H9 (cell line): Measurements from ENCODE around the gene CRNKL1. TPM values are rescaled to one million over a fixed set of nuclear protein-coding genes. Genes with fewer than 3 reads are reported as not detected.

Experiments used
- DNase-seq: peaks from one replicate; pipeline ENCODE4 v3.0.0-alpha.2; 2017
- H2AFZ ChIP-seq: one replicate; pipeline ENCODE4 v1.6.1; 2013; ENCODE audit warnings: mild to moderate bottlenecking, low read length, control low read depth, moderate library complexity
- H2AK5ac ChIP-seq: 2 replicates; pipeline ENCODE4 v1.6.1; 2013; ENCODE audit warnings: low read length, control low read depth, mixed read lengths; ENCODE audit not compliant: insufficient read length
- H2BK120ac ChIP-seq: one replicate; pipeline ENCODE4 v1.6.1; 2013; ENCODE audit warnings: low read depth, mild to moderate bottlenecking, low read length, control low read depth, inconsistent platforms; ENCODE audit not compliant: poor library complexity, severe bottlenecking
- H2BK12ac ChIP-seq: 2 replicates; pipeline ENCODE4 v1.6.1; 2013; ENCODE audit warnings: low read length, control low read depth, mixed read lengths, low read depth; ENCODE audit not compliant: insufficient read length
- H2BK15ac ChIP-seq: 2 replicates; pipeline ENCODE4 v1.6.1; 2013; ENCODE audit warnings: low read depth, low read length, control low read depth
- H2BK20ac ChIP-seq: one replicate; pipeline ENCODE4 v1.6.1; 2013; ENCODE audit warnings: low read depth, mild to moderate bottlenecking, low read length, control low read depth, inconsistent platforms; ENCODE audit not compliant: poor library complexity, severe bottlenecking
- H2BK5ac ChIP-seq: 2 replicates; pipeline ENCODE4 v1.6.1; 2013; ENCODE audit warnings: low read length, control low read depth, mixed read lengths; ENCODE audit not compliant: insufficient read length
- H3K14ac ChIP-seq: 2 replicates; pipeline ENCODE4 v1.6.1; 2013; ENCODE audit warnings: low read length, control low read depth; ENCODE audit not compliant: insufficient read depth
- H3K18ac ChIP-seq: 2 replicates; pipeline ENCODE4 v1.6.1; 2013; ENCODE audit warnings: low read depth, mild to moderate bottlenecking, mixed read lengths, low read length, control low read depth; ENCODE audit not compliant: insufficient read length
- H3K23ac ChIP-seq: 2 replicates; pipeline ENCODE4 v1.6.1; 2013; ENCODE audit warnings: low read length, control low read depth, mixed read lengths, low read depth; ENCODE audit not compliant: insufficient read length
- H3K23me2 ChIP-seq: 2 replicates; pipeline ENCODE4 v1.6.1; 2013; ENCODE audit warnings: low read depth, mild to moderate bottlenecking, mixed read lengths, low read length, control low read depth; ENCODE audit not compliant: insufficient read length, poor library complexity, severe bottlenecking
- H3K27ac ChIP-seq: 2 replicates; pipeline ENCODE4 v1.5.1; 2013; ENCODE audit warnings: low read length, control low read depth, mixed read lengths, low read depth; ENCODE audit not compliant: insufficient read length
- H3K27me3 ChIP-seq: 2 replicates; pipeline ENCODE4 v1.6.1; 2013; ENCODE audit warnings: low read length, control low read depth, inconsistent platforms; ENCODE audit not compliant: insufficient read depth
- H3K4ac ChIP-seq: 2 replicates; pipeline ENCODE4 v1.6.1; 2013; ENCODE audit warnings: low read depth, mild to moderate bottlenecking, control low read depth, inconsistent platforms, low read length, moderate library complexity
- H3K4me1 ChIP-seq: 2 replicates; pipeline ENCODE4 v1.6.1; 2013; ENCODE audit warnings: low read length, control low read depth, inconsistent platforms; ENCODE audit not compliant: insufficient read depth
- H3K4me2 ChIP-seq: 2 replicates; pipeline ENCODE4 v1.6.1; 2013; ENCODE audit warnings: low read length, control low read depth, mixed read lengths; ENCODE audit not compliant: insufficient read length, insufficient read depth
- H3K56ac ChIP-seq: 2 replicates; pipeline ENCODE4 v1.6.1; 2013; ENCODE audit warnings: low read depth, mild to moderate bottlenecking, mixed read lengths, low read length, control low read depth; ENCODE audit not compliant: insufficient read length
- H3K79me1 ChIP-seq: 2 replicates; pipeline ENCODE4 v1.6.1; 2013; ENCODE audit warnings: low read depth, mild to moderate bottlenecking, moderate library complexity, low read length, control low read depth, inconsistent platforms; ENCODE audit not compliant: insufficient read depth, poor library complexity, severe bottlenecking
- H3K79me2 ChIP-seq: 2 replicates; pipeline ENCODE4 v1.6.1; 2013; ENCODE audit warnings: low read length, control low read depth, inconsistent platforms; ENCODE audit not compliant: insufficient read depth
- H3K9ac ChIP-seq: 2 replicates; pipeline ENCODE4 v1.6.1; 2013; ENCODE audit warnings: low read length, control low read depth, mixed read lengths; ENCODE audit not compliant: insufficient read length; ENCODE audit errors: extremely low read depth
- H3K9me3 ChIP-seq: one replicate; pipeline ENCODE4 v1.6.1; 2013; ENCODE audit warnings: low read depth, low read length, inconsistent platforms; ENCODE audit not compliant: control insufficient read depth
- H3T11ph ChIP-seq: one replicate; pipeline ENCODE4 v1.6.1; 2013; ENCODE audit warnings: mild to moderate bottlenecking, low read length, control low read depth, inconsistent platforms
- H4K20me1 ChIP-seq: one replicate; pipeline ENCODE4 v1.6.1; 2013; ENCODE audit not compliant: control insufficient read depth, insufficient read length, insufficient read depth
- H4K5ac ChIP-seq: 2 replicates; pipeline ENCODE4 v1.6.1; 2013; ENCODE audit warnings: low read depth, mild to moderate bottlenecking, mixed read lengths, low read length, control low read depth; ENCODE audit not compliant: insufficient read length
- H4K8ac ChIP-seq: replicated peaks from 2 replicates; pipeline ENCODE4 v1.6.1; 2013; ENCODE audit warnings: low read length, control low read depth, mixed read lengths, low read depth; ENCODE audit not compliant: insufficient read length
- H4K91ac ChIP-seq: 2 replicates; pipeline ENCODE4 v1.6.1; 2013; ENCODE audit warnings: low read depth, mild to moderate bottlenecking, moderate library complexity, mixed read lengths, low read length, control low read depth; ENCODE audit not compliant: insufficient read length
- H3K27ac Mint-ChIP-seq, 3 experiments: 2 replicates in 2 of 3; 3 replicates in 1 of 3; pipeline ENCODE4 v1.8.0; 2020 to 2021; ENCODE audit warnings: mixed read lengths in 3 of 3, mild to moderate bottlenecking in 1 of 3, moderate library complexity in 1 of 3
- H3K27me3 Mint-ChIP-seq: 2 replicates; pipeline ENCODE4 v1.8.0; 2021; ENCODE audit warnings: low read depth, mild to moderate bottlenecking, moderate library complexity, mixed read lengths
- H3K36me3 Mint-ChIP-seq, 3 experiments: 2 replicates in 2 of 3; 3 replicates in 1 of 3; pipeline ENCODE4 v1.8.0; 2020 to 2021; ENCODE audit warnings: low read depth in 3 of 3, mixed read lengths in 3 of 3; ENCODE audit not compliant: insufficient read depth in 1 of 3
- H3K4me1 Mint-ChIP-seq, 2 experiments: 2 replicates each; pipeline ENCODE4 v1.8.0; 2020; ENCODE audit warnings: mixed read lengths in 2 of 2
- H3K4me3 Mint-ChIP-seq, 2 experiments: 2 replicates in 1 of 2; 3 replicates in 1 of 2; pipeline ENCODE4 v1.8.0; 2020 to 2021; ENCODE audit warnings: mild to moderate bottlenecking in 2 of 2, mixed read lengths in 2 of 2, moderate library complexity in 1 of 2
- H3K9me3 Mint-ChIP-seq, 2 experiments: 2 replicates in 1 of 2; 3 replicates in 1 of 2; pipeline ENCODE4 v1.8.0; 2020; ENCODE audit warnings: mild to moderate bottlenecking in 2 of 2, mixed read lengths in 2 of 2, moderate library complexity in 1 of 2
- WGBS: extraction: QIAGEN DNeasy Blood & Tissue Kit; methylation state at CpG from one replicate; pipeline ENCODE4 v1.1.7; 2013; ENCODE audit warnings: missing lambda C conversion rate, low lambda C conversion rate, mixed read lengths; ENCODE audit not compliant: insufficient read length; ENCODE audit errors: extremely low coverage; 5-methylcytosine and 5-hydroxymethylcytosine counted together
- total RNA-seq: library from RNA; stranded (reverse); gene quantifications from 2 replicates; pipeline ENCODE4 v1.2.1, GENCODE V29; 2021
- TF ChIP-seq, protein P1 (sequence below): fragments of 200-600 bp; sonication (generic); conservative IDR thresholded peaks from 3 replicates; pipeline ENCODE4 v1.8.0; 2021; ENCODE audit warnings: antibody characterized with exemption, mild to moderate bottlenecking

Gene CRNKL1
- total RNA-seq, 1 experiment from 2014 or later, result 30.2 TPM

- no peak overlapping the region for H3K56ac ChIP-seq
- H3K14ac ChIP-seq, result no peak overlapping the region
- no peak overlapping the region for H3K27ac ChIP-seq
- no peak overlapping the region for H4K5ac ChIP-seq
- no peak overlapping the region for H3T11ph ChIP-seq
- no peak overlapping the region for H3K4ac ChIP-seq
- no peaks in the 10 kb centered on the region for H3K27me3 Mint-ChIP-seq
- no peaks in the 10 kb centered on the region for H4K20me1 ChIP-seq
- peaks cover 10 to 77% (median 37%) of the 10 kb centered on the region in 3 experiments; a peak in 5 of 7 replicates for H3K36me3 Mint-ChIP-seq
- H2BK5ac ChIP-seq, result no peak overlapping the region
- H3K27me3 ChIP-seq, result no peaks in the 10 kb centered on the region
- H3K23me2 ChIP-seq, result no peaks in the 10 kb centered on the region
- H2BK20ac ChIP-seq, result no peak overlapping the region
- no peak overlapping the region for H4K91ac ChIP-seq
- no peak overlapping the region for H2BK120ac ChIP-seq
- no peak overlapping the region for H3K4me2 ChIP-seq
- no peak overlapping the region for H4K8ac ChIP-seq
- TF ChIP-seq, protein P1, sequence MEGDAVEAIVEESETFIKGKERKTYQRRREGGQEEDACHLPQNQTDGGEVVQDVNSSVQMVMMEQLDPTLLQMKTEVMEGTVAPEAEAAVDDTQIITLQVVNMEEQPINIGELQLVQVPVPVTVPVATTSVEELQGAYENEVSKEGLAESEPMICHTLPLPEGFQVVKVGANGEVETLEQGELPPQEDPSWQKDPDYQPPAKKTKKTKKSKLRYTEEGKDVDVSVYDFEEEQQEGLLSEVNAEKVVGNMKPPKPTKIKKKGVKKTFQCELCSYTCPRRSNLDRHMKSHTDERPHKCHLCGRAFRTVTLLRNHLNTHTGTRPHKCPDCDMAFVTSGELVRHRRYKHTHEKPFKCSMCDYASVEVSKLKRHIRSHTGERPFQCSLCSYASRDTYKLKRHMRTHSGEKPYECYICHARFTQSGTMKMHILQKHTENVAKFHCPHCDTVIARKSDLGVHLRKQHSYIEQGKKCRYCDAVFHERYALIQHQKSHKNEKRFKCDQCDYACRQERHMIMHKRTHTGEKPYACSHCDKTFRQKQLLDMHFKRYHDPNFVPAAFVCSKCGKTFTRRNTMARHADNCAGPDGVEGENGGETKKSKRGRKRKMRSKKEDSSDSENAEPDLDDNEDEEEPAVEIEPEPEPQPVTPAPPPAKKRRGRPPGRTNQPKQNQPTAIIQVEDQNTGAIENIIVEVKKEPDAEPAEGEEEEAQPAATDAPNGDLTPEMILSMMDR, result no peak
- no peak overlapping the region for H2BK12ac ChIP-seq
- H3K23ac ChIP-seq, result no peak overlapping the region
- no peaks in the 10 kb centered on the region for H3K79me2 ChIP-seq
- no peak for DNase-seq
- H2BK15ac ChIP-seq, result no peak overlapping the region
- H3K27ac Mint-ChIP-seq, result no peak overlapping the region
- no peak overlapping the region for H3K18ac ChIP-seq
- no peak overlapping the region for H2AFZ ChIP-seq
- H3K9ac ChIP-seq, result no peak overlapping the region
- H2AK5ac ChIP-seq, result no peak overlapping the region
- H3K9me3 ChIP-seq, result no peaks in the 10 kb centered on the region
- H3K4me1 ChIP-seq, result no peaks in the 10 kb centered on the region
- H3K79me1 ChIP-seq, result no peaks in the 10 kb centered on the region
- no peaks in the 10 kb centered on the region for H3K4me1 Mint-ChIP-seq
- H3K4me3 Mint-ChIP-seq, result no peak overlapping the region
- no CpG with 5 or more reads among the region's 5 CpGs for WGBS
- no peaks in the 10 kb centered on the region for H3K9me3 Mint-ChIP-seq
These were observed 20.5 kb downstream of the CRNKL1 start for GRCh38 chr20:20031790-20032189.
